ENCODE data around the gene SLC17A1. TPM values are rescaled to one million over a fixed set of nuclear protein-coding genes. Genes with fewer than 3 reads are reported as not detected.

The SLC17A1 gene
- total and polyA plus RNA-seq, 2 donors (not counting 3 experiments of a cell fraction or from before 2014, with no cell fraction given) = not detected

DNA sequence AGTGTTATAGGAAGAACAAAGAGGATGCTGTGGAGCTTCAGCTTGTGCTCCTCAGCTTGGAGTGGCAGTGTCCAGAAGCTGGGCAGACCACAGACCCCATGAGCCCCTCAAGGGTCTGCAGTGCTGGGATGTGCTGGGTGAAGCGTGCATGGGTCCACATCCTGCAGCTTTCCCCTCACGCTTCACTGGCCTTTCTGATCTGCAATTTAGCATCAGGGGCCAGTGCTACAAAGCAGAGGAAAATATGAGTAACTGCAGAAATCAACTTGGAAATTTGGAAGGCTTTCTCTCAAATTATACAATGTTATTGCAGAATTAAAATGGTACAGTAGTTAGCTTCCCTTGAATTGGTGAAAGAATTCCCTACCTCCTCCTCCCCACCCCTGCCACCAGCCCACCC lies 67.2 kb downstream of the SLC17A1 start:
- no peak overlapping the region for H3K4me2 ChIP-seq (ENCODE audit: insufficient read depth, low read length)
- no peak overlapping the region for H3K9ac ChIP-seq (replicated peaks; ENCODE audit: extremely low read depth, insufficient read depth, low read length)
- POLR2A ChIA-PET = no interaction called here
- DNase-seq (ENCODE audit: low read depth, low spot score) (no peak), FAIRE-seq (no peak)
- H2AFZ ChIP-seq (ENCODE audit: low read depth, low read length) = no peak overlapping the region
- H3K9me3 ChIP-seq (replicated peaks; ENCODE audit: control insufficient read depth, insufficient read depth, low read length) = no peaks in the 10 kb centered on the region
- H3K9me1 ChIP-seq (replicated peaks; ENCODE audit: control insufficient read depth, extremely low read depth, insufficient read depth, low read length) = no peaks in the 10 kb centered on the region
- no peaks in the 10 kb centered on the region for H4K20me1 ChIP-seq (replicated peaks; ENCODE audit: control insufficient read depth, extremely low read depth, insufficient read depth, low read length)
- no TSS peak for BruUV-seq (replicated peaks)
- peaks cover 0 to 8% of the 10 kb centered on the region in 2 experiments for H3K27me3 ChIP-seq (ENCODE audit: control insufficient read depth in 2 of 2, insufficient read depth in 2 of 2, low read length in 2 of 2)
- intact Hi-C loops (cut with micrococcal nuclease) = no loop called here
- H3K4me3 ChIP-seq (replicated peaks in 1 of 3; ENCODE audit: insufficient read depth in 1 of 3, low read depth in 1 of 3, low read length in 3 of 3) = no peak overlapping the region
- no peaks in the 10 kb centered on the region for H3K36me3 ChIP-seq (ENCODE audit: control insufficient read depth in 2 of 2, extremely low read depth in 1 of 2, insufficient read depth in 2 of 2, low read length in 2 of 2)
- CTCF ChIA-PET = interaction anchor here (1.2 to 1.3 kb wide), 2 partner anchors 10 to 44 kb away, joined by 3 read pairs; partner anchors contain the start of gene SLC17A4
- no peaks in the 10 kb centered on the region for H3K4me1 ChIP-seq (ENCODE audit: control insufficient read depth, extremely low read depth, insufficient read depth, low read length)
- dilution Hi-C loops (cut with MboI; ENCODE audit: extremely low pct_ligation_motif_present, low sequenced_read_pairs) = no loop called here
- H3K79me2 ChIP-seq (ENCODE audit: control insufficient read depth, insufficient read depth, low read length) = no peaks in the 10 kb centered on the region
- TF ChIP-seq EZH2 (IDR thresholded peaks at IDR 0.05; ENCODE audit: borderline replicate concordance, low read depth, low read length, severe bottlenecking) = no peak
- H3K27ac ChIP-seq (ENCODE audit: insufficient read depth, low read depth, low read length) = no peak overlapping the region

- no peak for FAIRE-seq
- no peak overlapping the region for H3K4me3 ChIP-seq (replicated peaks in 1 of 3; ENCODE audit: insufficient read depth in 1 of 3, low read depth in 1 of 3, low read length in 3 of 3)
- ChIA-PET POLR2A (no interaction called here), CTCF (interaction anchor here (0.9 to 1.4 kb wide), 2 partner anchors 11 to 29 kb away, joined by 3 to 4 read pairs; no protein-coding TSS in a partner anchor)
- H3K9me3 ChIP-seq (replicated peaks; ENCODE audit: control insufficient read depth, insufficient read depth, low read length) = no peaks in the 10 kb centered on the region
- no peak for TF ChIP-seq POLR2A (IDR thresholded peaks at IDR 0.05; ENCODE audit: low read depth, low read length)
- TF ChIP-seq EZH2 (IDR thresholded peaks at IDR 0.05; ENCODE audit: borderline replicate concordance, low read depth, low read length, severe bottlenecking) = no peak
- TF ChIP-seq POLR2AphosphoS5 (IDR thresholded peaks at IDR 0.05; ENCODE audit: insufficient read depth, low read depth, low read length) = no peak
- no peak for TF ChIP-seq GATA2 (IDR thresholded peaks at IDR 0.05; ENCODE audit: insufficient read depth, insufficient read length, low read depth, low read length)
- no peak for TF ChIP-seq FOS (IDR thresholded peaks at IDR 0.05; ENCODE audit: borderline replicate concordance, insufficient read depth, low read length)
- TF ChIP-seq, protein P1, sequence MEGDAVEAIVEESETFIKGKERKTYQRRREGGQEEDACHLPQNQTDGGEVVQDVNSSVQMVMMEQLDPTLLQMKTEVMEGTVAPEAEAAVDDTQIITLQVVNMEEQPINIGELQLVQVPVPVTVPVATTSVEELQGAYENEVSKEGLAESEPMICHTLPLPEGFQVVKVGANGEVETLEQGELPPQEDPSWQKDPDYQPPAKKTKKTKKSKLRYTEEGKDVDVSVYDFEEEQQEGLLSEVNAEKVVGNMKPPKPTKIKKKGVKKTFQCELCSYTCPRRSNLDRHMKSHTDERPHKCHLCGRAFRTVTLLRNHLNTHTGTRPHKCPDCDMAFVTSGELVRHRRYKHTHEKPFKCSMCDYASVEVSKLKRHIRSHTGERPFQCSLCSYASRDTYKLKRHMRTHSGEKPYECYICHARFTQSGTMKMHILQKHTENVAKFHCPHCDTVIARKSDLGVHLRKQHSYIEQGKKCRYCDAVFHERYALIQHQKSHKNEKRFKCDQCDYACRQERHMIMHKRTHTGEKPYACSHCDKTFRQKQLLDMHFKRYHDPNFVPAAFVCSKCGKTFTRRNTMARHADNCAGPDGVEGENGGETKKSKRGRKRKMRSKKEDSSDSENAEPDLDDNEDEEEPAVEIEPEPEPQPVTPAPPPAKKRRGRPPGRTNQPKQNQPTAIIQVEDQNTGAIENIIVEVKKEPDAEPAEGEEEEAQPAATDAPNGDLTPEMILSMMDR (IDR thresholded peaks at IDR 0.05; ENCODE audit: extremely low read depth in 1 of 2, insufficient read depth in 1 of 2, low read depth in 1 of 2, low read length in 2 of 2) = no peak
- TF ChIP-seq MYC (IDR thresholded peaks at IDR 0.05; ENCODE audit: low read depth, low read length) = no peak
- TF ChIP-seq, protein P2, sequence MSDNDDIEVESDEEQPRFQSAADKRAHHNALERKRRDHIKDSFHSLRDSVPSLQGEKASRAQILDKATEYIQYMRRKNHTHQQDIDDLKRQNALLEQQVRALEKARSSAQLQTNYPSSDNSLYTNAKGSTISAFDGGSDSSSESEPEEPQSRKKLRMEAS (IDR thresholded peaks at IDR 0.05; ENCODE audit: insufficient read depth, insufficient read length) = no peak
- no peak for TF ChIP-seq JUN (IDR thresholded peaks at IDR 0.05; ENCODE audit: borderline replicate concordance, insufficient read depth, insufficient read length, low read depth)
- no peaks in the 10 kb centered on the region for H3K4me1 ChIP-seq (ENCODE audit: control insufficient read depth, extremely low read depth, insufficient read depth, low read length)
- no peak overlapping the region for H3K4me2 ChIP-seq (ENCODE audit: insufficient read depth, low read length)
- no peak overlapping the region for H3K9ac ChIP-seq (replicated peaks; ENCODE audit: extremely low read depth, insufficient read depth, low read length)
- H4K20me1 ChIP-seq (replicated peaks; ENCODE audit: control insufficient read depth, extremely low read depth, insufficient read depth, low read length) = no peaks in the 10 kb centered on the region
- H3K9me1 ChIP-seq (replicated peaks; ENCODE audit: control insufficient read depth, extremely low read depth, insufficient read depth, low read length) = no peaks in the 10 kb centered on the region
- no TSS peak for BruUV-seq (replicated peaks)
- DNase-seq (ENCODE audit: low read depth, low spot score) = no peak
- peaks cover 0 to 4% of the 10 kb centered on the region in 2 experiments for H3K27me3 ChIP-seq (ENCODE audit: control insufficient read depth in 2 of 2, insufficient read depth in 2 of 2, low read length in 2 of 2)
- H2AFZ ChIP-seq (ENCODE audit: low read depth, low read length) = no peak overlapping the region
- H3K36me3 ChIP-seq (ENCODE audit: control insufficient read depth in 2 of 2, extremely low read depth in 1 of 2, insufficient read depth in 2 of 2, low read length in 2 of 2) = no peaks in the 10 kb centered on the region
- intact Hi-C loops (cut with micrococcal nuclease) = no loop called here
- dilution Hi-C loops (cut with MboI; ENCODE audit: extremely low pct_ligation_motif_present, low sequenced_read_pairs) = no loop called here
- no peaks in the 10 kb centered on the region for H3K79me2 ChIP-seq (ENCODE audit: control insufficient read depth, insufficient read depth, low read length)
- H3K27ac ChIP-seq (ENCODE audit: insufficient read depth, low read depth, low read length) = no peak overlapping the region
These were observed 73.8 kb downstream of the SLC17A1 start for GRCh38 chr6:25757936-25758642.

All from endothelial cell of umbilical vein (primary cell).